ENCODE data around the gene BTNL2.
A peak's percentile ranks its signal among the peaks of the same experiment; 100 is the strongest.

The BTNL2 gene

GRCh38 chr6:32413427-32414047, 6.6 kb upstream of the BTNL2 start:
- peak; percentile 94 for DNase-seq

- no peak for DNase-seq
Observed at GRCh38 chr6:32411566-32412327, 4.8 kb upstream of the BTNL2 start.

DNA sequence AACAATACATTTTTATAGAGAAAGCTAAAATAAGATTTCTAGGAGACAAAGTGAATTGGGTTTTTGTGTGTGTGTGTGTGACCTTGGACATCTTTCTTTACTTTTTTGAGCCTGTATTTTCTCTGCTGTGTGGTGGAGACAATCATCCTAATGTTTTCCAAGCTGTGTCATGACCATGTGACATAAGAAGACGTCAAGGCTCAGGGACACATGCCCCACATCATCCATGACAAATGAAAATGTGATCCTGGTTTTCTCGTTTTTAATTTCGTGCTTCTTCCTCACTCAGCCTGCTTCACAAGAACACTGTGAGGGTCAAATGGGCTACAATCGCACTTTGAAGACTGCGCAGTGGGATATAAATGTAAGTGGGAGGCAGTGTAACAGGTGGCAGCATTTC, 3.9 kb upstream of the BTNL2 start:
- DNase-seq = no peak

DNA sequence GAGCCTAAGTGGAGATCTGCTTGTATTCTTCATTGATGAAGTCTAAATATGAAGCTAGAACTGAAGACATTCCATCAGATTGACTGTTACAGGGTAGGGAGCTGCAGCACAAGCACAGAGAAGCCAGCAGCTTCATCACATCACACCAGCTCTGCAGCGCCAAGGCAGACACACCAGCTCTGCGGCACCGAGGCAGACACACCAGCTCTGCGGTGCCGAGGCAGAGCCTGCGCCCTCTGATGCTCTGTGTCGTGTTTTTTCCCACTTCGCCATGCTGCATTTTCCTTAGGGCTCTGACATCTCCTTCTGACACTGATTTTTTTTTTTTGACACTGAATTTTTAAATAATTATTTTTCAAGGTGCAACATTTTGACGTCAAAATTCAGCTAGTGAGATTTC, 784 bp downstream of the BTNL2 start:
- no peak for DNase-seq

GRCh38 chr6:32405656-32406055, 1.3 kb downstream of the BTNL2 start:
- DNase-seq = no peak

DNA sequence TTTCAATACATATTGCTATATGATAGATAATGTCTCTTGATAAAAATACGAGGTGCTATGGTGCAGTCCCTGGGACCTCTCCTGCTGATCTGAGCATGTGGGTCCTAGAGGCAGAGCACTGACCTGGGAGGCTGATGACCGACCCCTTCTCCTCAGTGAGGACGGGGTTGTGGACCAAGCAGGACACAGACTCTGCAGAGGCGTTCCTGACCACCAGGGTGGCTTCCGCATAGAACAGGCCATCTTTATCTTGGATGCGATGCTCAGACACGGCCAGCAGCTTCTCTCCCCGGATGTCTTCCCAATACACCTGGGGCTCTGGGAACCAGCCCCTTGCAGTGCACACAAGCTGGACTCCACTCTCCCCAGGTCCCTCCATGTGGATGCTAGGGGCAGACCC, 4.2 kb downstream of the BTNL2 start:
- no peak for DNase-seq

DNA sequence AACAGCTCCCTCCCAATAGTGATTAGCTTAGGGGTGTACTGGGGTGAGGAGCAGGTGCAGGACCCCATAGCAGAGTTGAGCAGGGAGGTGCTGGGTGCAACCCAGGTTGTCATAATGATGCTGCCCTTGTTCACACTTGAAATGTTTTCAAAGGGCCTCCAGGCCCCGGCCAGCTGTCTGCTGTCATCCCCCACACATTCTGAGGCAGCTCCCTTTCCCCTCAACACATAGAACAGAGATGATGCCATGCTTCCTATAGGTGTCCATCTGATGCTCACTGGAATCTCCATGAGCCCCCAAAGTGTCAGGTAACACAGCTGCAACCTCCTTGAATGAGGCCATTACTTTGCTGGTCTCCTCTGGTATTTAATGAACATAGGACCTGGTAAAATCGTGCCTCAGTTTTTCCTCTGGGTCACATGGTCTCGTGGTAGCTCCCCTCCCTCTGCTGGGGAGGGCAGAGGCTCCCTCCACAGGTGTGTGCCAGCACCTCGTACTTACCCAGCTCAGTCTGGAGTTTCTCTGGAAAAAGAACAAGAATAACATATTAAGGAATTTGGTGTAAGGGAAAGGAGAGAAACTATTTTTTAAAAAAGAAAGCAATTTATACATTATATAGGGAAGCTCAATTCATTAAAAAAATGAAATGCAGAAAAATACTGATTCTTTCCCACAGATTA, 5.6 kb downstream of the BTNL2 start:
- no peak for DNase-seq

DNA sequence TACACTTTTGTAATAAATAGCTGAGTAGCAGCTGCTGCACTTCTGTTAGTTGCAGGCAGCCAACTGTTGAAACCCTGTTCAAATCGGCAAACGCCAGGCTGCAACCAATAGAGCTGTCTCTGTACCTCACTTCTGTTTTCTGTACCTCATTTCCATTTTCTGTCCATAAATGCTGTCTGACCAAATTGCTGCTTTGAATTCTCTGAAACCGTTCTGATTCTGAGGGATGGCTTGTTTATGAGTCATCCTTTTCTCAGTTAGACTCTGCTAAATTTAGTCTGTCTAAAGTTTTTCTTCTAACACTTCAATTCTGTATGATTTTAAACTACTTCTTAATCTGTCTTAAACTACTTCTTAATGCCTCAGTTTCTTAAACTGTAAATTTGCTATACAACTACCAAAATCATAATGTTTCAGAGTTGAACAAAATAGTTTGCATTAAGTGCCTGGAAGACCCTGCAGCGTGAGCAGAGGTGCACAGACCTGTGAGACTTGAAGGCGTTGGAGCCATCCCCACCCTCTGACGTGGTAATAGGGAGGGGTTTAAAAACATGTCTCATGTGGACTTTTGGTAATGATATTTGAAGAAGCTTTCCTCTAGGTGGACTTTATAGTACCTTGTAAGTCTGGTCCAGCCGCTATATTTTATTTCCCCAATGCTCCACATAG, 9.6 kb downstream of the BTNL2 start:
- no peak for DNase-seq

DNA sequence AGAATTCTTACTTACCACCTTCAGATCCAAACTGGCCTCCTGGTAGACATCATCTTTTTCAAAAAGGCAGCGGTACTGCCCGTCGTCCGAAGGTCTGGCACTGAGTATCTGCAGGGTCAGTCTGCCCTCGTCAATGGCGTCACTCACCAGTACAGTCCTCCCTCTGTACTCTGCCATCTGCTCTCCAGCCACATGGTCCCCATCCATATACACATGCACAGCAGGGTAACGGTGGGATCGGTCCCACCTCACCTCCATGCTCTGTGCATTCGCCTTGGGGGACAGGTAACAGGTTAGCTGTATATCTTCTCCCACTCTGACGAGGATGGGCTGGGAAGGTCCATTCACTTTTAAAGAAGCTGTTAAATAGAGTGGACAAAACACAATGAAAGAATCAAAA, 11.0 kb downstream of the BTNL2 start:
- no peak for DNase-seq

- DNase-seq = no peak
Observed at GRCh38 chr6:32393665-32394420, 13.1 kb downstream of the BTNL2 start.

DNA sequence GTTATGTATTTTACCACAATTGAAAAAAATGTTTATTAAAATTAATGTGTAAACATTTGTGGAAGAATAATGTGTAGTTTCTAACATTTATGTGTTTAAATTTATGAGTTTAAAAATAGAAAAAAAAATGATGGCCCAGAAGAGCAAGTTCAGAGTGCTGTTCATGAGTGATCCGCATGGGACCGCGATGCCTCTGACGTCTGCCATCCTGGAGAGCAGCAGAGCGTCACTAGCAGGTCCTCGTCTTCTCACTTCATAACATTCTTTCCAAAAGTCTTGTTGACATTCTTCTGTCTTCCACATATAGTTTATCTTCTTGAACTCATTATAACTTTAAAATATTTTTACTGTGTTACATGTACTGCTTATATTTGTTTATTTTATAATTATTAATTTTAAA, 15.5 kb downstream of the BTNL2 start:
- DNase-seq = no peak

GRCh38 chr6:32387589-32388340, 19.2 kb downstream of the BTNL2 start:
- no peak for DNase-seq

GRCh38 chr6:32386040-32386439, 20.9 kb downstream of the BTNL2 start:
- no peak for DNase-seq

- DNase-seq = no peak
Observed at GRCh38 chr6:32382757-32383420, 24.1 kb downstream of the BTNL2 start.

GRCh38 chr6:32379545-32379944, 27.4 kb downstream of the BTNL2 start:
- no peak for DNase-seq

- no peak for DNase-seq
Observed at GRCh38 chr6:32375739-32376529, 31.0 kb downstream of the BTNL2 start.

DNA sequence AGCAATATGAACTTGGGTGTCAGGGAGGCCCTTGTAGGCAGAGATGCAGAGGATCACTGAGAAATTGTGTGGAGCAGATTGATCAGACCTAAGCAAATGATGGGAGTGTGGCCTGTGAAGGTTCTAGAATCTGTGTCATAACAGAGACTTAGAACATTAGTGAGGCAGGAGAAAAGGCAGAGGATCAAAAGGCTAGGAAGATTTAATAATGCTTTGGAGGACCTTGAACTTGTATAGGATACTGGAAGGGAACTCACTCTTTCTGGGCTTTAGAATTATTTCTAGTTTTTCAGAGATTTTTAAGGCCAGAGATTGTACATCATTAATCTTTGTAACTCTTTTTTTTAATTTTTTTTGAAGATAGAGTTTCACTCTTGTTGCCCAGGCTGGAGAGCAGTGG, 35.2 kb downstream of the BTNL2 start, which contains the start of gene TSBP1:
TSS of gene TSBP1 (minus strand) at position 101 of the 400 bp plus-strand sequence. CDS start 197 bp downstream, outside the sequence.
- no peak for DNase-seq

GRCh38 chr6:32371229-32371628, 35.8 kb downstream of the BTNL2 start:
- DNase-seq = no peak

DNA sequence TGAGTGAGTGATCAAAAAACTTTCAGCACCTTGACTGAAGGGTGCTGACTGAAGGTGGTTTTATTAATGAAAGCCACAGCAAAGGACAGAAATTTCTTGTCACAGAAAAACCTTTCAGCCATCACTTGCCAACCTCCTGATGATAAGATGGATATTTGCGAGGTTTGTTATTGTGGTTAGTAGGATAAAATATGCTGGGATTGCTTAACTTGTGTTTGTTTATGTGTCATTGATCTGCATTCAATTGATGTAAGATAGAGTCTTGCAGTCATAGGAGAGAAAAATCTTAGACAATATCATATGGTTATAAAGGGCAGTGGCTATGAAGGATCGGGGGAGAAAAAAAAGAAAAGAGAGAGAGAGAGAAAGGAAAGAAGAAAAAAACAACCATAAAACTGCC, 36.5 kb downstream of the BTNL2 start:
- DNase-seq = no peak

GRCh38 chr6:32369660-32370059, 37.3 kb downstream of the BTNL2 start:
- DNase-seq = no peak

DNA sequence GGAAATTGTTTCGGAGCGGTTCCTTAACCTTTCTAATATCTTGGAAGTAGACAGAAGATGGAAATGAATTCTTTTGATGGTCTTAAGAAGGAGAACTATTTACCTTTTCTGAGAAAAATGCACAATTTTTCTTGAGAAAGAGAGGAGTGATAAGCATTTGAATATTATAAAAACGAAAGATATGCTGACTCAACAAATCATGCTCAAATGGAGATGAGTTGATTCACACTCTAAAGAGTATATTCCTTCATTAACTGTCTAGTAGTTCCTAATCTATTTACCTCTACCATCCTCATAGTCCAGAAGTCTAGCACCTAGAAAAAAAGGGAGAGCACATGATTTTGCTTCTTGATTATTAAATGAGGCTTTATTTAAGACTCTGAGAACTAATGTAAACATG, 39.3 kb downstream of the BTNL2 start:
- no peak for DNase-seq
